Left ventricle myocardium superior (tissue), 1 donor: Measurements from ENCODE around the gene KLHL2. TPM values are rescaled to one million over a fixed set of nuclear protein-coding genes. Genes with fewer than 3 reads are reported as not detected.
A peak's percentile ranks its signal among the peaks of the same experiment; 100 is the strongest.
"Not testable (repeated sequence)": the region's sequence is repeated elsewhere in the genome, so short reads cannot be mapped to it uniquely, and the experiment has no call there.

Experiments used
- ATAC-seq: fragments of 200-7000 bp; cut with Tn5 transposase; one replicate; pipeline ENCODE4 v1.9.1; 2020; ENCODE audit warnings: mild to moderate bottlenecking, moderate library complexity
- DNase-seq: peaks from one replicate; pipeline ENCODE4 v3.0.0-alpha.2; 2020
- intact Hi-C: fragments of 100-400 bp; cut with micrococcal nuclease; formaldehyde crosslinking; loops from one replicate; pipeline ENCODE4 v1.11.0; 2022
- long read RNA-seq: library from polyadenylated mRNA; unstranded; transcript quantifications from one replicate; pipeline ENCODE4 v2.0.0, GENCODE V29; 2021
- total RNA-seq: library from RNA; stranded (reverse); fragmentation: NEBNext Ultra II Directional; extraction: Animal tissue kit (Norgen Biotek cat#: 25700); gene quantifications from one replicate; pipeline ENCODE4 v1.2.1, GENCODE V29; 2021
- donor health status: DM: no; HTN: yes; CAD: no; lungs with severe emphysema.

Gene KLHL2
- total RNA-seq = 7.4 TPM
- long read RNA-seq, transcript KLHL2-201 (15 exons, 3,134 nt) = major isoform, 14 of 24 reads
- long read RNA-seq, partial matches to known transcripts = 4 of 24 reads
- long read RNA-seq, other reads (novel, unspliced or antisense) = 6 of 24 reads

GRCh38 chr4:165207431-165208220 lies at the start of gene KLHL2:
KLHL2 (plus strand) TSS chr4:165207561; CDS start chr4:165207877, 316 bp downstream.
- peak; percentile 98 for ATAC-seq
- intact Hi-C loops = no loop called here
- DNase-seq = peak; percentile 91

GRCh38 chr4:165158762-165159161 lies 48.6 kb upstream of the KLHL2 start:
- ATAC-seq = no peak
- intact Hi-C loops = no loop called here
- DNase-seq = no peak

- intact Hi-C loops = no loop called here
- ATAC-seq (no peak), DNase-seq (no peak)
Measured at GRCh38 chr4:165164257-165164656, 43.1 kb upstream of the KLHL2 start.

- intact Hi-C loops, ATAC-seq, DNase-seq: not testable (repeated sequence)
Measured at GRCh38 chr4:165166872-165167271, 40.5 kb upstream of the KLHL2 start.

GRCh38 chr4:165167650-165168049 lies 39.7 kb upstream of the KLHL2 start:
- no peak for ATAC-seq
- intact Hi-C loops = no loop called here
- no peak for DNase-seq

GRCh38 chr4:165170819-165171218 lies 36.5 kb upstream of the KLHL2 start:
- intact Hi-C loops = no loop called here
- no peak for ATAC-seq
- DNase-seq = no peak

GRCh38 chr4:165175470-165175869 lies 31.9 kb upstream of the KLHL2 start:
- intact Hi-C loops, ATAC-seq, DNase-seq: not testable (repeated sequence)

- intact Hi-C loops = no loop called here
- ATAC-seq (no peak), DNase-seq (no peak)
Measured at GRCh38 chr4:165175879-165176278, 31.5 kb upstream of the KLHL2 start.

- ATAC-seq (no peak), DNase-seq (no peak)
- intact Hi-C loops = no loop called here
Measured at GRCh38 chr4:165177725-165178666, 29.4 kb upstream of the KLHL2 start.

- ATAC-seq (no peak), DNase-seq (no peak)
- intact Hi-C loops = no loop called here
Measured at GRCh38 chr4:165184220-165184619, 23.1 kb upstream of the KLHL2 start.

- ATAC-seq, intact Hi-C loops, DNase-seq: not testable (repeated sequence)
Measured at GRCh38 chr4:165184998-165185397, 22.4 kb upstream of the KLHL2 start.

GRCh38 chr4:165185448-165185847 lies 21.9 kb upstream of the KLHL2 start:
- DNase-seq (no peak), ATAC-seq (no peak)
- intact Hi-C loops = no loop called here

GRCh38 chr4:165190591-165191347 lies 16.6 kb upstream of the KLHL2 start:
- no peak for ATAC-seq
- intact Hi-C loops = no loop called here
- no peak for DNase-seq

GRCh38 chr4:165191348-165191656 lies 16.1 kb upstream of the KLHL2 start:
- DNase-seq = no peak
- no peak for ATAC-seq
- intact Hi-C loops = no loop called here

- ATAC-seq (no peak), DNase-seq (no peak)
- intact Hi-C loops = no loop called here
Measured at GRCh38 chr4:165191814-165192499, 15.4 kb upstream of the KLHL2 start.

- no peak for DNase-seq
- ATAC-seq = no peak
Measured at GRCh38 chr4:165192500-165192898, 14.9 kb upstream of the KLHL2 start.

GRCh38 chr4:165192956-165193355 lies 14.4 kb upstream of the KLHL2 start:
- ATAC-seq (no peak), DNase-seq (no peak)
- intact Hi-C loops = no loop called here

More at GRCh38 chr4:165192500-165192898, 14.9 kb upstream of the KLHL2 start:
- intact Hi-C loops = no loop called here

GRCh38 chr4:165194368-165194767 lies 13.0 kb upstream of the KLHL2 start:
- DNase-seq (no peak), ATAC-seq (no peak)
- intact Hi-C loops = no loop called here

- intact Hi-C loops = no loop called here
- ATAC-seq (no peak), DNase-seq (no peak)
Measured at GRCh38 chr4:165198329-165198728, 9.0 kb upstream of the KLHL2 start.
